HepG2 (cell line): ENCODE data around the gene RNF133. TPM values are rescaled to one million over a fixed set of nuclear protein-coding genes. Genes with fewer than 3 reads are reported as not detected.

Source experiments
- ATF1 ChIP-seq: IDR thresholded peaks from 2 replicates; pipeline ENCODE4 v1.6.1; 2016; ENCODE audit warnings: mild to moderate bottlenecking, control low read depth
- EHMT2 ChIP-seq: fragments of 200-600 bp; sonication (generic); IDR thresholded peaks from 2 replicates; pipeline ENCODE4 v1.7.0; 2017; ENCODE audit warnings: antibody characterized with exemption, low read depth, low read length, borderline replicate concordance
- ELF1 ChIP-seq: sonication (generic); formaldehyde crosslinking; IDR thresholded peaks from 2 replicates; pipeline ENCODE4 v1.4.0; 2020; ENCODE audit warnings: missing genetic modification reagents
- FOXA1 ChIP-seq, 2 experiments: fragments of 450-650 bp in 1 of 2; sonication (generic) in 1 of 2; formaldehyde crosslinking in 1 of 2; IDR thresholded peaks; 2 replicates each; pipeline versions ENCODE4 v1.4.0 to v1.6.1; 2016 to 2020; ENCODE audit warnings: missing genetic modification reagents in 1 of 2
- KDM1A ChIP-seq: IDR thresholded peaks from 2 replicates; pipeline ENCODE4 v1.6.1; 2016; ENCODE audit warnings: missing compliant biosample characterization
- MBNL3 ChIP-seq: fragments of 250-450 bp; sonication (Bioruptor Pico); conservative IDR thresholded peaks from 2 replicates; pipeline ENCODE4 v1.8.0; 2022; ENCODE audit warnings: mild to moderate bottlenecking, inconsistent platforms
- NFE2 ChIP-seq: sonication (generic); formaldehyde crosslinking; IDR thresholded peaks from 2 replicates; pipeline ENCODE4 v1.4.0; 2020; ENCODE audit warnings: missing genetic modification reagents
- ZNF207 ChIP-seq: fragments of 450-650 bp; IDR thresholded peaks from 2 replicates; pipeline ENCODE4 v1.6.1; 2016; ENCODE audit warnings: antibody characterized with exemption, borderline replicate concordance
- ZNF343 ChIP-seq: sonication (generic); formaldehyde crosslinking; IDR thresholded peaks from 2 replicates; pipeline ENCODE4 v1.4.0; 2020; ENCODE audit warnings: mild to moderate bottlenecking, missing genetic modification reagents
- ZNF350 ChIP-seq: sonication (generic); formaldehyde crosslinking; IDR thresholded peaks from 2 replicates; pipeline ENCODE4 v1.4.0; 2020; ENCODE audit warnings: mild to moderate bottlenecking, low read depth, missing genetic modification reagents, borderline replicate concordance
- ZNF441 ChIP-seq: sonication (generic); formaldehyde crosslinking; IDR thresholded peaks from 2 replicates; pipeline ENCODE4 v1.7.0; 2021; ENCODE audit warnings: missing genetic modification reagents, borderline replicate concordance
- ZNF615 ChIP-seq: sonication (generic); formaldehyde crosslinking; IDR thresholded peaks from 2 replicates; pipeline ENCODE4 v1.5.0; 2020; ENCODE audit warnings: mild to moderate bottlenecking, missing genetic modification reagents, borderline replicate concordance
- ZNF766 ChIP-seq: sonication (generic); formaldehyde crosslinking; IDR thresholded peaks from 2 replicates; pipeline ENCODE4 v1.5.0; 2020; ENCODE audit warnings: missing genetic modification reagents, borderline replicate concordance
- ZSCAN22 ChIP-seq: sonication (generic); formaldehyde crosslinking; IDR thresholded peaks from 2 replicates; pipeline ENCODE4 v1.4.0; 2020; ENCODE audit warnings: mild to moderate bottlenecking, missing genetic modification reagents
- polyA plus RNA-seq, 8 experiments: library from polyadenylated mRNA; depleted of rRNA in 3 of 8; stranded (reverse) in 7 of 8; unstranded in 1 of 8; fragments of >200 nt; fragmentation: Illumina TruSeq in 4 of 8; extraction: Trizol in 4 of 8; gene quantifications; 2 replicates each; pipeline versions ENCODE4 v1.2.1 to v1.2.3, GENCODE V29; 2011 to 2016; ENCODE audit warnings: low read depth in 4 of 8, missing spikeins in 1 of 8, mixed read lengths in 1 of 8; ENCODE audit not compliant: insufficient read depth in 1 of 8
- total RNA-seq, 5 experiments: library from RNA; depleted of rRNA; stranded (reverse); fragments of >200 nt; fragmentation: Illumina TruSeq; extraction: Trizol; gene quantifications; 2 replicates each; pipeline ENCODE4 v1.2.3, GENCODE V29; 2016; ENCODE audit warnings: low read depth in 1 of 5
- TF ChIP-seq, protein P1 (sequence below), 2 experiments: sonication (generic) in 1 of 2; formaldehyde crosslinking in 1 of 2; IDR thresholded peaks; 2 replicates each; pipeline versions ENCODE4 v1.4.0 to v1.6.1; 2016 to 2020; ENCODE audit warnings: borderline replicate concordance in 1 of 2, low read depth in 1 of 2, mild to moderate bottlenecking in 1 of 2, missing genetic modification reagents in 1 of 2
- TF ChIP-seq, protein P2 (sequence below): sonication (generic); formaldehyde crosslinking; IDR thresholded peaks from 2 replicates; pipeline ENCODE4 v1.4.0; 2020; ENCODE audit warnings: missing genetic modification reagents, mild to moderate bottlenecking, borderline replicate concordance
- TF ChIP-seq, protein P3 (sequence below): sonication (generic); formaldehyde crosslinking; IDR thresholded peaks from 2 replicates; pipeline ENCODE4 v1.8.1; 2022; ENCODE audit warnings: mild to moderate bottlenecking, missing genetic modification reagents
- TF ChIP-seq, protein P4 (sequence below): sonication (generic); formaldehyde crosslinking; conservative IDR thresholded peaks from 2 replicates; pipeline ENCODE4 v1.8.0; 2022; ENCODE audit warnings: low read depth, missing genetic modification reagents
- TF ChIP-seq, protein P5 (sequence below): IDR thresholded peaks from 2 replicates; pipeline ENCODE4 v1.6.1; 2012; ENCODE audit warnings: low read depth, low read length, improper control_type of control experiment

RNF133 gene
- total and polyA plus RNA-seq, 2 of the 13 experiments (the other 11 are each of a cell fraction or from before 2014, with no cell fraction given): 0.13 to 1.00 TPM

DNA sequence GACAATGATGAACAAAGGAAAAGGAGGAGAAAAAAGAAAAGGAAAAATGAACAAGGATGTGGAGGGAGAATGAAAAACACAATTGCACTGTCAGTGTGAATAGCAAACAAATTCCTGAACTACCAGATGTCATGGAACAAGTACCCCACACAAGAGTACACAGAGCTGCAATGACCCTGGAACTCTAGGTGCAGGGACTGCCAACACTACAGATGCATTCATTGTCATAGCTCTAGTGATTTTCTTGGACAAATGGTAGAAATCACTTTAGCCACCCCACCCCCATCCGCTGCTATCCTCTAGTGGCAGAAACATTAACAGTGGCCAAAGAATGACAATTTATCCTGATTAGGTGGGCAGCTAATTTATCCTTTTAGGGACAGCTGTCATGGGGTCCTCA, 3.1 kb downstream of the RNF133 start (continued):
- TF ChIP-seq, protein P1, sequence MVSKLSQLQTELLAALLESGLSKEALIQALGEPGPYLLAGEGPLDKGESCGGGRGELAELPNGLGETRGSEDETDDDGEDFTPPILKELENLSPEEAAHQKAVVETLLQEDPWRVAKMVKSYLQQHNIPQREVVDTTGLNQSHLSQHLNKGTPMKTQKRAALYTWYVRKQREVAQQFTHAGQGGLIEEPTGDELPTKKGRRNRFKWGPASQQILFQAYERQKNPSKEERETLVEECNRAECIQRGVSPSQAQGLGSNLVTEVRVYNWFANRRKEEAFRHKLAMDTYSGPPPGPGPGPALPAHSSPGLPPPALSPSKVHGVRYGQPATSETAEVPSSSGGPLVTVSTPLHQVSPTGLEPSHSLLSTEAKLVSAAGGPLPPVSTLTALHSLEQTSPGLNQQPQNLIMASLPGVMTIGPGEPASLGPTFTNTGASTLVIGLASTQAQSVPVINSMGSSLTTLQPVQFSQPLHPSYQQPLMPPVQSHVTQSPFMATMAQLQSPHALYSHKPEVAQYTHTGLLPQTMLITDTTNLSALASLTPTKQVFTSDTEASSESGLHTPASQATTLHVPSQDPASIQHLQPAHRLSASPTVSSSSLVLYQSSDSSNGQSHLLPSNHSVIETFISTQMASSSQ (IDR thresholded peaks at IDR 0.05; ENCODE audit: low read depth): no peak
- TF ChIP-seq, protein P1 (CRISPR knock-in tag; IDR thresholded peaks at IDR 0.05; ENCODE audit: borderline replicate concordance): peak; percentile 51; the same call in 1 of the 2 replicates
- TF ChIP-seq ELF1 (CRISPR knock-in tag) (no peak), ZNF350 (no peak), ATF1 (CRISPR knock-in tag) (no peak), MBNL3 (CRISPR knock-in tag) (no peak), FOXA1 (IDR thresholded peaks at IDR 0.05) (no peak), FOXA1 (CRISPR knock-in tag; IDR thresholded peaks at IDR 0.05) (peak; percentile 66), ZSCAN22 (CRISPR knock-in tag) (no peak), ZNF766 (CRISPR knock-in tag) (no peak), EHMT2 (no peak; the same call in 1 of the 2 replicates), ZNF615 (CRISPR knock-in tag) (no peak), KDM1A (no peak), ZNF441 (CRISPR knock-in tag) (no peak), NFE2 (CRISPR knock-in tag) (no peak), ZNF207 (no peak), ZNF343 (CRISPR knock-in tag) (no peak)
- TF ChIP-seq, protein P2, sequence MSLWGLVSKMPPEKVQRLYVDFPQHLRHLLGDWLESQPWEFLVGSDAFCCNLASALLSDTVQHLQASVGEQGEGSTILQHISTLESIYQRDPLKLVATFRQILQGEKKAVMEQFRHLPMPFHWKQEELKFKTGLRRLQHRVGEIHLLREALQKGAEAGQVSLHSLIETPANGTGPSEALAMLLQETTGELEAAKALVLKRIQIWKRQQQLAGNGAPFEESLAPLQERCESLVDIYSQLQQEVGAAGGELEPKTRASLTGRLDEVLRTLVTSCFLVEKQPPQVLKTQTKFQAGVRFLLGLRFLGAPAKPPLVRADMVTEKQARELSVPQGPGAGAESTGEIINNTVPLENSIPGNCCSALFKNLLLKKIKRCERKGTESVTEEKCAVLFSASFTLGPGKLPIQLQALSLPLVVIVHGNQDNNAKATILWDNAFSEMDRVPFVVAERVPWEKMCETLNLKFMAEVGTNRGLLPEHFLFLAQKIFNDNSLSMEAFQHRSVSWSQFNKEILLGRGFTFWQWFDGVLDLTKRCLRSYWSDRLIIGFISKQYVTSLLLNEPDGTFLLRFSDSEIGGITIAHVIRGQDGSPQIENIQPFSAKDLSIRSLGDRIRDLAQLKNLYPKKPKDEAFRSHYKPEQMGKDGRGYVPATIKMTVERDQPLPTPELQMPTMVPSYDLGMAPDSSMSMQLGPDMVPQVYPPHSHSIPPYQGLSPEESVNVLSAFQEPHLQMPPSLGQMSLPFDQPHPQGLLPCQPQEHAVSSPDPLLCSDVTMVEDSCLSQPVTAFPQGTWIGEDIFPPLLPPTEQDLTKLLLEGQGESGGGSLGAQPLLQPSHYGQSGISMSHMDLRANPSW (CRISPR knock-in tag): no peak
- TF ChIP-seq, protein P3, sequence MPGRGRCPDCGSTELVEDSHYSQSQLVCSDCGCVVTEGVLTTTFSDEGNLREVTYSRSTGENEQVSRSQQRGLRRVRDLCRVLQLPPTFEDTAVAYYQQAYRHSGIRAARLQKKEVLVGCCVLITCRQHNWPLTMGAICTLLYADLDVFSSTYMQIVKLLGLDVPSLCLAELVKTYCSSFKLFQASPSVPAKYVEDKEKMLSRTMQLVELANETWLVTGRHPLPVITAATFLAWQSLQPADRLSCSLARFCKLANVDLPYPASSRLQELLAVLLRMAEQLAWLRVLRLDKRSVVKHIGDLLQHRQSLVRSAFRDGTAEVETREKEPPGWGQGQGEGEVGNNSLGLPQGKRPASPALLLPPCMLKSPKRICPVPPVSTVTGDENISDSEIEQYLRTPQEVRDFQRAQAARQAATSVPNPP (CRISPR knock-in tag): no peak
- TF ChIP-seq, protein P4, sequence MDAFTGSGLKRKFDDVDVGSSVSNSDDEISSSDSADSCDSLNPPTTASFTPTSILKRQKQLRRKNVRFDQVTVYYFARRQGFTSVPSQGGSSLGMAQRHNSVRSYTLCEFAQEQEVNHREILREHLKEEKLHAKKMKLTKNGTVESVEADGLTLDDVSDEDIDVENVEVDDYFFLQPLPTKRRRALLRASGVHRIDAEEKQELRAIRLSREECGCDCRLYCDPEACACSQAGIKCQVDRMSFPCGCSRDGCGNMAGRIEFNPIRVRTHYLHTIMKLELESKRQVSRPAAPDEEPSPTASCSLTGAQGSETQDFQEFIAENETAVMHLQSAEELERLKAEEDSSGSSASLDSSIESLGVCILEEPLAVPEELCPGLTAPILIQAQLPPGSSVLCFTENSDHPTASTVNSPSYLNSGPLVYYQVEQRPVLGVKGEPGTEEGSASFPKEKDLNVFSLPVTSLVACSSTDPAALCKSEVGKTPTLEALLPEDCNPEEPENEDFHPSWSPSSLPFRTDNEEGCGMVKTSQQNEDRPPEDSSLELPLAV (CRISPR knock-in tag): no peak
- TF ChIP-seq, protein P5, sequence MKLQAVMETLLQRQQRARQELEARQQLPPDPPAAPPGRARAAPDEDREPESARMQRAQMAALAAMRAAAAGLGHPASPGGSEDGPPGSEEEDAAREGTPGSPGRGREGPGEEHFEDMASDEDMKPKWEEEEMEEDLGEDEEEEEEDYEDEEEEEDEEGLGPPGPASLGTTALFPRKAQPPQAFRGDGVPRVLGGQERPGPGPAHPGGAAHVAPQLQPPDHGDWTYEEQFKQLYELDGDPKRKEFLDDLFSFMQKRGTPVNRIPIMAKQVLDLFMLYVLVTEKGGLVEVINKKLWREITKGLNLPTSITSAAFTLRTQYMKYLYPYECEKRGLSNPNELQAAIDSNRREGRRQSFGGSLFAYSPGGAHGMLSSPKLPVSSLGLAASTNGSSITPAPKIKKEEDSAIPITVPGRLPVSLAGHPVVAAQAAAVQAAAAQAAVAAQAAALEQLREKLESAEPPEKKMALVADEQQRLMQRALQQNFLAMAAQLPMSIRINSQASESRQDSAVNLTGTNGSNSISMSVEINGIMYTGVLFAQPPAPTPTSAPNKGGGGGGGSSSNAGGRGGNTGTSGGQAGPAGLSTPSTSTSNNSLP: peak; percentile 44; the same call in 1 of the 2 replicates
